ENCODE data around the gene IFT22.

GRCh38 chr7:101362334-101363195, 41.0 kb upstream of the IFT22 start, which contains the start of gene COL26A1:
- TF ChIP-seq ZBTB17 (tag by site-specific recombination; IDR thresholded peaks at IDR 0.05) (0 out of 2 replicates have a peak, but pooled peaks have one; percentile 16), CTCF (tag by site-specific recombination; IDR thresholded peaks at IDR 0.05) (no peak), ZBTB20 (tag by site-specific recombination; IDR thresholded peaks at IDR 0.05) (peak; percentile 86), BCL11A (tag by site-specific recombination; IDR thresholded peaks at IDR 0.05; ENCODE audit: low read depth) (no peak)
